ENCODE results near the gene ZNF419.

ZNF419 gene

GRCh38 chr19:57537953-57538547 is 50.5 kb downstream of the ZNF419 start:
- no peak for DNase-seq

Data from NCI-H2081 treated with DMSO at 0.1 percent for 48 hours (cell line).